Posterior cingulate gyrus (tissue), 11 donors: ENCODE measurements around the gene TMEM45B.
"Not testable (repeated sequence)": the region's sequence is repeated elsewhere in the genome, so short reads cannot be mapped to it uniquely, and the experiment has no call there.

Experiments
- DNase-seq, 10 donors: peaks; one replicate each; pipeline versions ENCODE4 v3.0.0 to v3.0.0-alpha.2; 2020 to 2021; ENCODE audit warnings: mixed read lengths in 3 of 10
- intact Hi-C: fragments of 100-400 bp; cut with DNase I; formaldehyde crosslinking; loops from one replicate; pipeline ENCODE4 v1.15.1; 2023

The TMEM45B gene

DNA sequence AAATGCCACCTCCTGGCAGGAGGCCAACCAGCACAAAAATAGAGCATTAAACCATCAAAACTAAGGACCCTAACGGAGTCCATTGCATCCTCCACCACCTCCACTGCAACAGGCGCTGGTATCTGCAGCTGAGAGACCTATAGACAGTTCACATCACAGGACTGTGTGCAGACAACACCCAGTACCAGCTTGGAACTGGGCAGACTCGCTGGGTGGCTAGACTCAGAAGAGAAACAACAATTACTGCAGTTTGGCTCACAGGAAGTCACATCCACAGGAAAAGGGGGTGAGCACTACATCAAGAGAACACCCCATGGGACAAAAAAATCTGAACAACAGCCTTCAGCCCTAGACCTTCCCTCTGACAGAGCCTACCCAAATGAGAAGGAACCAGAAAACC, 11.6 kb upstream of the TMEM45B start:
- intact Hi-C loops = no loop called here
- no peak for DNase-seq

DNA sequence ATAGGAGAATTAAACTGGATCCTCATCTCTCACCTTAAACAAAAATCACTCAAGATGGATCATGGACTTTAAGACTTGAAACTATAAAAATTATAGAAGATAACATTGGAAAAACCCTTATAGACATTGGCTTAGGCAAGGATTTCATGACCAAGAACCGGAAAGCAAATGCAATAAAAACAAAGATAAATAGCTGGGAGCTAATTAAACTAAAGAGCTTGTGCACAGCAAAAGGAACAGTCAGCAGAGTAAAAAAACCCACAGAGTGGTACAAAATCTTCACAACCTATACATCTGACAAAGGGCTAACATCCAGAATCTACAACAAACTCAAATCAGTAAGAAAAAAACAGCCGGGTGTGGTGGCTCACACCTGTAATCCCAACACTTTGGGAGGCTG, 7.4 kb upstream of the TMEM45B start:
- DNase-seq, intact Hi-C loops: not testable (repeated sequence)

DNA sequence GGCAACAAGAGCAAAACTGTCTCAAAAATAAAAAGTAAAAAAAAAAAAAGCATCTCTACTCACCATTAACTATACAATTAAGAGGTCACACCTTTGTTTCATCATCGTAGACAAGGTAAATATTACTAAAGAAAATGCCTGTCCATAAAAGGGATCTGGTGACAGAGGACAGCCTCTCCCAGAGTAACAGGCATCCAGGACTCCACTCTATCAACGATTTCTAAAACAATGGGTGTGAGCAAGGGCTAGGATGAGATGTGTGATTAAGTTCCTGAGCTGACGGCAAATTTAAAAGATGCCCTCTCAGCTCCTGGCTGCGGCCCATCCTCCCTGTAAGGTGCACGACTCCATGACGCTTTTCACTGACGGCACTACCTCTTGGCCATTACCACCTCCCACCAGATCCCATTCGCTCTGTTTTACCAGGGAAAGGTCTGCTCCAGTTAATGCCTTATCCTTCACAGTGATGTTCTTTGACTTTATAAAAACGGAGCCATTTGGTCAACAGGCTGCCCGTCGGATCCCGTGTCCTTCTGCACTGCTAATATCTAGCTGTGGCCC, 2.3 kb upstream of the TMEM45B start:
- intact Hi-C loops = no loop called here

DNA sequence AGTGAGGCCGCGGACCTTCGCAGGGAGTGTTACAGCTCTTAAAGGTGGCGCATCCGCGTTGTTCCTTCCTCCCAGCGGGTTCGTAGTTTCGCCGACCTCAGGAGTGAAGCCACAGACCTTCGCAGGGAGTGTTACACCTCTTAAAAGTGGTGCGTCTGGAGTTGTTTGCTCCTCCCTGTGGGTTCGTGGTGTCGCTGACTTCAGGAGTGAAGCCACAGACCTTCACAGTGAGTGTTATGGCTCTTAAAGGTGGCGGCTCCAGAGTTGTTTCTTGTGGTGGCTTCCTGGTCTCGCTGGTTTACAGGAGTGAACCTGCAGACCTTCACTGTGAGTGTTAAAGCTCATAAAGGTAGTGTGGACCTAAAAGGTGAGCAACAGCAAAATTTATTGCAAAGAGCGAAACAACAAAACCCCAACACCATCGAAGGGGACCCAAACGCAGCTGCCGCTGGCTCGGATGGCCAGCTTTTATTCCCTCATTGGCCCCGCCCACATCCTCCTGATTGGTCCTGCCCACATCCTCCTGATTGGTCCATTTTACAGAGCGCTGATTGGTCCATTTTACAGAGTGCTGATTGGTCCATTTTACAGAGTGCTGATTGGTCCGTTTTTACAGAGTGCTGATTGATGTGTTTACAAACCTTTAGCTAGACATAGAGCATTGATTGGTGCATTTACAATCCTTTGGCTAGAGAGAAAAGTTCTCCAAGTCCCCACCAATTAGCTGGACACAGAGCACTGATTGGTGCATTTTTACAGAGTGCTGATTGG, 1.2 kb upstream of the TMEM45B start:
- intact Hi-C loops = no loop called here
- no peak for DNase-seq

More for the DNA sequence above, 2.3 kb upstream of the TMEM45B start:
- DNase-seq = no peak

DNA sequence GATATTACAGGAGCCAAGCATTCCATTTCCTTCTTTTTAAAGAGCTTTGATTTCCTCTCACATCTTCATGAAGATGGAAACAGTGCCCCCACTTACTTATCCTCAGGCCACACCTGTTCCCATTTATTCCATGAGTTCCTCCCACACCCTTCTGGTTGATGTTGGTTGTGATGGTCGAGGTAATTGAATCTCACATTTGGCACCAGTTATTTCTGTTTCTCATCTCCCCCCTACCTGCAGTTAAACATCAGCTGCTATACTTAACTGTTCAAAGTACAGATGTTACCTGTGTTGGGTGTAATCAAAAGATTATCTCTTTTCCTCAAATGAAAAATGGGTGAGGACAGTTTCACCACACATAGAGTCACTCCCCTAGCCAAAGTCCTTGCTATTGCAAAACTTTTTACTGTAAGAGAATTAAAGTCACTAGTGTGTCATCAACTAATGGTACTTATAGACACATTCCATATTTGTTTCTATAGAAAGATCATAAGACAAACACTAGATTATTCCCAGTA, 1.9 kb downstream of the TMEM45B start:
- DNase-seq = no peak

DNA sequence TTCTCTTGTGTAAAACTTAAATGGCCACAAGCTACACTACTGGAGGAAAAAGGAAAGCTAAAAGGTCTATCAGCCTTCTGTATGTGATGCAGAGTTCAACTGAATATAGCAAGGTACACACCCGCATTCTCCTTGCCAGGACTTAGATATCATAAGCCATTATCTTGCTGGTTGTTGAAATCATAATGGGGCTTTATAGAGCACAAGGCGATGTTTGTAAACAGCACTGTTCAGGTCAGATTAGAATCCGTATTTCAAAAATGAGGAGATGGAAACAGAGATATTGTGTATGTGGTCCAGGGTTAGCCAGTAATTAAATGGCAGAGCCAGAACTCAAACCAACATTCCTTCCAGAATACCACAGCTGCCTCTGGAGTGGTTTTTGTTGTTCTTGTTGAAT, 2.6 kb downstream of the TMEM45B start:
- DNase-seq, intact Hi-C loops: not testable (repeated sequence)

More for the DNA sequence above, 1.9 kb downstream of the TMEM45B start:
- intact Hi-C loops = no loop called here

DNA sequence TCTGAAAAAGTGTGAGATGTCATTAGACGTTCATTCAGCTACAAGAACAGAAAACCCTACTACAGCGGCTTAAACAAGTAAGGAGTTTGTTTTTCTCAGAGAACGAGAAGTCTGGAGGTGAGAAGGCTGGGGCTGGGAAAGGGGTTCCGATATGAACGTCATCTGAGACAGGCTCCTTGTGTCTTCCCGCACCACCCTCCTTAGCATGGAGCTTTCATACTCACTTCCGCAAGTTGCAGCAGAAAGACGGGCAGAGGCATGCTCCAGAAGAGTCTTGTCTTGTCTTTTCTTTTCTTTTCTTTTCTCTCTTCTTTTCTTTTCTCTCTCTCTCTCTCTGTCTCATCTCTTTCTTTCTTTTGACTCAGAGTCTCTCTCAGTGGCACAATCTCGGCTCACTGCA, 3.6 kb downstream of the TMEM45B start:
- DNase-seq = no peak
- intact Hi-C loops = no loop called here

DNA sequence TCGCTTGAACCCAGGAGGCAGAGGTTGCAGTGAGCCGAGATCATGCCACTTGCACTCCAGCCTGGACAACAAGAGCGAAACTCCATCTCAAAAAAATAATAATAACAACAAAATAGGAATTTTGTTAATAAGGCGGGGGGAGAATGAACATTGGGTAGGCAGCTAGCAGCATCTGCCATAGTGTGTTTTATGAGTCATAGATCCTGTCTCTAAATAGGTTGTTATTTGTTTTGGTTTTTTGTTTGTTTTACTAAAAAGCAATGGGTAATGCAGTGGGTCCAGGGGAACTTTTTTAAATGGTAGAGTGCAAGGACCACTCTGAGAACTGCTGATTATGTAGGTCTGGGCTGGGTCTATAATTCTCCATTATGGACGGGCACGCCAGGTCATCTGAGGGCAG, 4.6 kb downstream of the TMEM45B start:
- intact Hi-C loops, DNase-seq: not testable (repeated sequence)

DNA sequence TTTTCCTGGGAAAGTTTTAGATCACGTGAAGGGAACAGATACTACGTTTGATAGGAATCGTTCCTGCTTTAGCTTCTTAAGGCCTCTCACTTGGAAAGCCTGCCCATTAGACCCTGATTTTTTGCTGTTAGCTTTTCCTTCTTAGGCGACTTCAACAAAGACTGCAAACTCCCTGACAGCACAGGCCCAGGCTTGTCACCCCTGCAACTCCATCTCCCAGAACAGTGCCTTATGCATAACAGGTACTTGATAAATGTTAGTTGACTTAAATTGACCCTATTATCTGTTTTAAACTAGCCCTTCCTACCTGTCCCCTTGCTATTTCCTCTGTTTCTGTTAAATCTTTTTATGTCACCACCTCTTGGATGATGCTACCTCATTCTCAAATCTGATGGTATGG, 7.6 kb downstream of the TMEM45B start:
- intact Hi-C loops, DNase-seq: not testable (repeated sequence)

DNA sequence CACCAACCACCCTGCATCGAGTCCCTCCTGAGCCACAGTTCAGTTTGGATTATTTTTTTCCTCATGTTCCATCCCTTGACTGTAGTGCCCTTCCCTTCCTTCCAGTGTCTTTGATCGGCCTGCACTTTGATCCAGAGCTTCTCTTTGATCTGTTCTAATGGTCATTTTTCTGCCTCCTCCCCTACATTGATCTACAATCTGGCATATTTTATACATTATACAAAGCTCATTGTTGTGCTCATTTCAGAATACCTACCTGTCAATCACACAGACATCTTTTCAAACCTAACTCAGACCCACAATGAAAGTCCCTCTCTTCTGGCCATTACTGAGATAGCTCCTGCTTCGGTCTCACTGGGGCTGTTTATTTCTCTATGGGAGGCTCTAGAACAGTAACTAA, 8.2 kb downstream of the TMEM45B start:
- intact Hi-C loops, DNase-seq: not testable (repeated sequence)

DNA sequence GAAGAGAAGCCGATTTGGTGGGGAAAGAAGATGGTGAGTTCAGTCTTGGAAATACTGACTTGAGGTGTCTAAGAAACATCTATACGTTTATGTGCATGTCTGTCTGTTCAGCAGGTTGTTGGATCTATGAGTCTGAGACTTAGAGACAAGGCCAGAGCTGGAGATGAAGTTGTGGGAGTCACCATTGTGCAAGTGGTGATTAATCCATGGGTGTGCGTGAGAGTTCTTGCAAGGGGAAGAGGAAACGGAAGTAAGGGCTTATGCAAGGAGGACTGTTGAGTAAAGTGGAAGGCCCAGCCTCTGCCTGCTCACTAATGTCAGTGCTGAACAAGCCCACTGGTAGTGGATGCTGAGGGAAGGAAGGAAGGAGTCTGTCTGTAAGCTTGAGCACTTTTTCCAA, 9.7 kb downstream of the TMEM45B start:
- intact Hi-C loops = no loop called here
- DNase-seq = no peak

DNA sequence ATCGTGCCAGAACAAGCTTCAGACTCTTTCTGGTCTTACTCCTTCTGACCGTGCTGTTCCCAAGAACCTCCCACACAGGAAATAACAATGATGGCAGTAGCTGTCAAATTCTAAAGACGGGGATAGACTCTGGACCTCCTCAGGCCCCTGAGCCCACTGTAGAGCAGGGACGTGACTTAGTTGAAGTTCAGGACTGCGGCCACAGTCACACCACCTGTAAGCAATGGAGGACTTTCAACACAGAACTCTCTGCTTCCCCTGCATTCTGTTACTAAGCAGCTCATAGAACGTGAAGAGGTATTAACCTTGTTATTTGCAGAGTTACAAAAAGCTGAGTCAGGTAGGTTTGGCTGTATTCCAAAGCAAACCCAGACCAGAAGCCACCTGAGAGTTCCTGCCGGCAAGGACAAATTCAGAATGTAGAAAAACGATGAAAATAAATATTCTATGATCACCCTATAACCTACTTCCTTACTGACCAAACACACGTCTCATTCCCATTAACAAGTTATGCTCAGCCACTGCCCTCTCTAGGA, 12.7 kb downstream of the TMEM45B start:
- no peak for DNase-seq
- intact Hi-C loops = no loop called here

DNA sequence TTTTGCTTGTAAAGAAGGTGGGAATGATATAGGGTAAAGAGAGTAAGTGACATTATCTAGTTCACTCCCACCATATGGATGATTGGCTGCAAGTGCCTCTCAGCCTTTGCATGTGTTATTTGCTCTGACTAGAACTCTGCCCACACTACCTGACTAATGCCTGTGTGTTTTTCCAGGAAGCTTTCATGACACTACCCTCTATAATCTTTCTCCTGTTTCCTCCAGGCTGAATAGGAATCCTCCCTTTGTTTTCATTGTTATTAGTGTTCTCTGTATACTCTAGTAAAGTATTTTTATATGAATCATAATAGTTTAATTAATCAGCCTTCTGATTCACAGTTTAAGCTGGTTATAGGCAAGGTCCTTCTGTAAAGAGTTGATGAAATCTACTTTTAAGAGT, 13.8 kb downstream of the TMEM45B start:
- intact Hi-C loops, DNase-seq: not testable (repeated sequence)

DNA sequence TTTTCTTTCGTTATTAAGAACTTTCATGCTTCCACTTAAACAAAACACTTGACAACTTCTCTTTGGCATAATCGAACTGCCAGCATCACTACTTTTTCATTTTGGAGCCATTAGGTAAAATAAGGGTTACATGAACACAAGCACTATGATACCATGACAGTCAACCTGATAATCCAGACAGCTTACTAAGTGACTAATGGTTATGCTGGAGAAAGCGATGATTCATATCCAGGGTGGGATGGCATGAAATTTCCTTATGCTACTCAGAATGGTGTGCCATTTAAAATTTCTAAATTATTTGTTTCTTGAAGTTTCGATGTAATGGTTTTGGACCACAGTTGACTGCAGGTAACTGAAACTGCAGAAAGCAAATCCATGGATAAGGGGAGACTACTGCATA, 15.6 kb downstream of the TMEM45B start:
- DNase-seq, intact Hi-C loops: not testable (repeated sequence)

DNA sequence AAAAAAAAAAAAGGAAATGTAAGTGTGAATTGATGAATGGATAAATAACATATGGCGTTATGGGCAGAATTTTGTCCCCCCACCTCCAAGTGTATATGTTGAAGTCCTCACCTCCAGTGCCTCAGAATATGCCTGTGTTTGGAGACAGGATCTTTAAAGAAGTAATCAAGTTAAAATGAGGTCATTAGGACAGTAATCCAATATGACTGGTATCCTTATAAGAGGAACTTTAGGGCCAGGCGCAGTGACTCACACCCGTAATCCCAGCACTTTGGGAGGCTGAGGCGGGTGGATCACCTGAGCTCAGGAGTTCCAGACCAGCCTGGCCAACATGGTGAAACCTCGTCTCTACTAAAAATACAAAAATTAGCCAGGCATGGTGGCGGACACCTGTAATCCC, 17.6 kb downstream of the TMEM45B start:
- intact Hi-C loops, DNase-seq: not testable (repeated sequence)

DNA sequence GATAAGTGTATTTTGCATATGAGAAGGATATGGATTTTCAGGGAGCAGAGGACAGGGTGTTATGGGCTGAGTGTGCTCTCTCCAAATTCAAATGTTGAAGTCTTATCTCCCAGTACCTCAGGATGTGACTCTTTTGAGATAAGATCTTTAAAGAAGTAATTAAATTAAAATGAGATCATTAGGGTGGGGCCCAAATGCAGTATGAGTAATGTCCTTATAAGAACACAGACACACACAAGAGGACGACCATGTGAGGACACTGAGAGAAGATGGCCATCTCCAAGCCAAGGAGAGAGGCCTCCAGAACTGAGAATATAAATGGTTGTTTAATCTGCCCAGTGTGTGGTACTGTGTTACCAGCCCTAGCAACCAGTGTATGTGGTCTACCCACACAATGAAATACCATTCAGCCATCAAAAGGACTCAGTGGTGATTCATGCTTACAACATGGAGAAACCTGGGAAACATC, 20.8 kb downstream of the TMEM45B start:
- DNase-seq, intact Hi-C loops: not testable (repeated sequence)

DNA sequence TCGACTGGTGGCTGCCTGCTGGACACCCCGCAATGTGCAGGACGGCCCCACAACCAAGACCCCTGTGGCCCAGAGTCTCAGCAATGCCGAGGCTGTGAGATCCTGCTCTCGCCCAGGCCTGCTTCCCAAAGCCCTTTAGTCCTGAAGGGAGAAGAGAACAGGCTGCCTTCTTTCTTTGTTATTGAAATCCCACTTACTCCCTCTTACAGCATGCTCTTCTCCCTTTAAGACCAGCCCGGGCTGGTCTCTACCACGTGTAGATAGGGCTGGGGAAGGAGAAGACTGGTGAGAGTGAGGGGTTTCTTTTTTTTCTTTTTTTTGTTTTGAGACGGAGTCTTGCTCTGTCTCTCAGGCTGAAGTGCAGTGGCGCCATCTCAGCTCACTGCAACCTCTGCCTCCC, 21.3 kb downstream of the TMEM45B start:
- DNase-seq = no peak
- intact Hi-C loops = no loop called here

DNA sequence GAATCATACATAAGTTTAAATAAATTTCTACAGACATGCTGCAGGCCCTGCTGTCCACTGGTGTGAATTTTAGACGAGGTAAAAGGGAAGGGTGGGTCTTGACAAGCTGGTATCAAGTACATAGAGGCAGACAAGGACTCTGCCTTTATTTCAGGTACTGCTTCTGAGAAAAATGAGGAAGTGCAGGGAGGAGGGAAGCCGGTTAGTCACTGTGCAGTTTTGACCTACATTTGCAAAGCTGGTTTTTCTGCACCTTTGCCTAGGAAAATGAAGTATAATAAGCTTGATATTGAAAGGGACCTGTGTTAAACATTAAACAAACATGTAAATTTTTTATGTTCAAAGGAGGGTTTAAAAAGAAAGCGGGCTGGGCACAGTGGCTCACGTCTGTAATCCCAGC, 24.6 kb downstream of the TMEM45B start:
- DNase-seq = no peak
- intact Hi-C loops = no loop called here

DNA sequence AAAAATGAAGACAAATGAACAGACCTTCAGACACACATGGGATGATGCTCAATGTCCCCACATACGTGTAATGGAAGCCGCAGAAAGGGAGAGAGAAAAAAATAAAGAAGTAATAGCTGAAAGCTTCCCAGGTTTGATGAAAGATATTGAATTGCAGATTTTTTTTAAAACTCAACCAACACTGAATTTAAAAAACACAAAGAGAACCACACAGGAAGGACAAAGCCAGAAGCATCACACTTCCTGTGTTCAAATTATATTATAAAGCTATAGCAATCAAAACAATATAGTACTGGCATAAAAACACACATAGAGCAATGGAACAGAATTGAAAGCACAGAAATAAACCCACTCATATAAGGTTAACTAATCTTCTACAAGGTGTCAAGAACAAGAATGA, 26.5 kb downstream of the TMEM45B start:
- intact Hi-C loops = no loop called here
- DNase-seq = no peak

DNA sequence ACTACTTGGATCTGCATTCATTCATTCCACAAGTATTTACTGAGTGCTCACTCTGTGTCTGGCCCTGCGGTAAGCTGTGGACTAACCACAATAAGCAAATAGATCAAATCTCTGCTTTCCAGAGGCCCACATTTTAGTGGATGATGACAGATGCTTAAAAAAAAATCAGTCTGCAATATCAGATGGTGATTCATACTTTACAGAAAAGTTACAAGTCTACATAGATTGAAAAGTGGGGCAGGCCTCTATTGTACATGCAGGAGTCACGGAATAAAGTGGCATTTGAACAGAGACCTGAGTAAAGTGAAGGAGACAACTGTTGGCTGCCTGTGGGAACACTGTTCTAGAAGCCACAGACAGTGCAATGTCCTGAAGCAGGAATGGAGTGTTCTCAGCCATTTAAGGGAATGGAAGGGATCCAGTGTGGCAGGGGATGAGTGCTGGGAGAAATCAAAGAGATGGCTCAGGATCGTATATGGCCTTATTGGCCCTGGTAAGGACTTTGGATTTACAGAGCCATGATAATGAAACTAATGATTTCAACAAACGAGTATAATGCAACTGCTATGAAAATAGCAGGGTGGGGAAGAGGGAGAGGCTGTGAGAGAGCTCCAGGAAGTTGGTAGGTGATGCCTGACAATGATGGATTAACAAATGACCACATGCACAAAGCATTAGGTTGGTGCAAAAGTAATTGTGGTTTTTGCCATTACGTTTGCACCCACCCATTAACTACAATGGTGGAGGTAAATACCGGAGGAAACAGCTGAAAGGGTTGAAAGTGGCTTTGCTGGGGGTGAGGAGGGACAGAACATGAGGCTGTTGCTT, 31.1 kb downstream of the TMEM45B start:
- DNase-seq = no peak
- intact Hi-C loops = no loop called here

DNA sequence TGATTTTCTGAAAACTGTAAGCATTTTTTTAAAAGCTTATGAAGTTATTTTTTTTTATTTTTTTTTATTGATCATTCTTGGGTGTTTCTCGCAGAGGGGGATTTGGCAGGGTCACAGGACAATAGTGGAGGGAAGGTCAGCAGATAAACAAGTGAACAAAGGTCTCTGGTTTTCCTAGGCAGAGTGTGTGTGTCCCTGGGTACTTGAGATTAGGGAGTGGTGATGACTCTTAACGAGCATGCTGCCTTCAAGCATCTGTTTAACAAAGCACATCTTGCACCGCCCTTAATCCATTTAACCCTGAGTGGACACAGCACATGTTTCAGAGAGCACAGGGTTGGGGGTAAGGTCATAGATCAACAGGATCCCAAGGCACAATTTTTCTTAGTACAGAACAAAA, 31.7 kb downstream of the TMEM45B start:
- DNase-seq, intact Hi-C loops: not testable (repeated sequence)
